UCSD-AML1 (cell line): ENCODE data around the gene SLX4.

Experiments used
- DNase-seq: peaks from one replicate; lab custom pipeline; 2025; ENCODE audit not compliant: unreplicated experiment; lab: John Stamatoyannopoulos, UW

Gene SLX4

GRCh38 chr16:3561626-3562025, 49.8 kb downstream of the SLX4 start:
- DNase-seq, result no peak

- DNase-seq, result no peak
Observed at GRCh38 chr16:3554351-3554928, 57.0 kb downstream of the SLX4 start.

- DNase-seq, result no peak
Observed at GRCh38 chr16:3553138-3553923, 58.1 kb downstream of the SLX4 start.

GRCh38 chr16:3550851-3551847, 60.3 kb downstream of the SLX4 start:
- DNase-seq, result no peak

GRCh38 chr16:3549906-3550305, 61.5 kb downstream of the SLX4 start:
- DNase-seq, result no peak

- DNase-seq, result no peak
Observed at GRCh38 chr16:3548859-3549258, 62.5 kb downstream of the SLX4 start.

GRCh38 chr16:3548445-3548844, 63.0 kb downstream of the SLX4 start:
- no peak for DNase-seq

GRCh38 chr16:3546986-3547682, 64.3 kb downstream of the SLX4 start:
- DNase-seq, result no peak

GRCh38 chr16:3542601-3543373, 68.6 kb downstream of the SLX4 start:
- DNase-seq, result no peak

GRCh38 chr16:3541527-3542155, 69.8 kb downstream of the SLX4 start:
- no peak for DNase-seq

GRCh38 chr16:3538222-3538621, 73.2 kb downstream of the SLX4 start:
- DNase-seq, result no peak

- no peak for DNase-seq
Observed at GRCh38 chr16:3536851-3537250, 74.6 kb downstream of the SLX4 start.

GRCh38 chr16:3536271-3536731, 75.1 kb downstream of the SLX4 start:
- no peak for DNase-seq

GRCh38 chr16:3534126-3534525, 77.3 kb downstream of the SLX4 start:
- no peak for DNase-seq

- no peak for DNase-seq
Observed at GRCh38 chr16:3532741-3533140, 78.7 kb downstream of the SLX4 start.
